ENCODE measurements around the gene GID8. TPM values are rescaled to one million over a fixed set of nuclear protein-coding genes. Genes with fewer than 3 reads are reported as not detected.
"Not testable (repeated sequence)": the region's sequence is repeated elsewhere in the genome, so short reads cannot be mapped to it uniquely, and the experiment has no call there.

The GID8 gene
- total RNA-seq, 1 donor = 31.9 TPM

DNA sequence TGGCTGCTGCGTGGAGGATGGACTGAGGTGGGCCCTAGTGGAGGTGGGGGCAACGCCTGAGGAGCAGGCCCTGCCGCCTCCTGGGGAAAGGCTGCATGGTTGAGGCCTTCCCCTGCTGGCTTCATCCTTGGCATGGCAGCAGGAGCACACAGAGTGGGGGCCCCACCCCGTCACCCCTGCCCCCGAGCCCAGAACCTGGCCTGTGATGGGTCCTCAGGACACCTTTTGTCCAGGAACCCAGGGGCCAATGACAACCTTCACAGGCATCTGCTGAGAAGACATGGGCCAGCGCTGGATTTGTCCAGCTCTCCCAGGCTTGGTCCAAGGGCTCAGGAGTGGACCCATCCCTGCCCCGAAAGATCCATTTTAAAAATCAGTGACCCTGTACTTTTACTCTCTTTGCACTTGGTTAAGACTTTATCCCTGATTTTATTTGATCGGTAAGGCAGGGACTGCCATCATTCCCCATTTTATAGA is 14.0 kb downstream of the GID8 start:
- Histone ChIP-seq H3K9me3 (ENCODE audit: low read depth, low read length) (no peaks in the 10 kb centered on the region), H3K4me3 (ENCODE audit: low read length) (peak overlapping the region; percentile 17), H3K27me3 (ENCODE audit: insufficient read depth, low read length) (no peaks in the 10 kb centered on the region), H3K4me1 (ENCODE audit: insufficient read depth, low read length) (peaks cover 37% of the 10 kb centered on the region)

DNA sequence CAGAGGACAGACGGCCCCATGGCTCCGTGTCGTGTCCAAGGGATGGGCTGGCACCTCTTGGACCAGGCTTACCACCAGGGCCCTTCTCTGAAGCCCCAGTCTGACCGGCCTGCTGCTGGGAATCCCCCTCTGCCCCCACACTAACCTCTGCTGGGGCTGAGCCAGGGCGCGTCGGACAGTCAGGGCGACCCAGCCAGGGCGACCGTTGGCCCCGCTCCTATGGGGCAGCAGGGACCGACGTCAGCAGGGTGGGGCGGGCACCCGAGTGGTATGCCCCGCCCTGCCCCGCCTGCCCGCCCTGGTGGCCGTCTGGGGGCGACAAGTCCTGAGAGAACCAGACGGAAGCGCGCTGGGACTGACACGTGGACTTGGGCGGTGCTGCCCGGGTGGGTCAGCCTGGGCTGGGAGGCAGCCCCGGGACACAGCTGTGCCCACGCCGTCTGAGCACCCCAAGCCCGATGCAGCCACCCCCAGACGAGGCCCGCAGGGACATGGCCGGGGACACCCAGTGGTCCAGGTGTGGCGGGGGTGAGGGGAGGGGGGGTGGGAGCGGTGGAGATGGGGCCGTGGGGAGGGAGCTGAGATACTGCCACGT is 14.5 kb downstream of the GID8 start, which contains the start of gene SLC17A9:
SLC17A9 (plus strand) TSS at position 337 of the 595 bp plus-strand sequence; CDS start at position 459, 122 bp downstream.
- H3K27me3 ChIP-seq (ENCODE audit: insufficient read depth, low read length) = no peaks in the 10 kb centered on the region
- peak within 1 kb of the TSS; percentile 19 for H3K4me3 ChIP-seq (ENCODE audit: low read length)
- H3K9me3 ChIP-seq (ENCODE audit: low read depth, low read length) = no peaks in the 10 kb centered on the region
- H3K4me1 ChIP-seq (ENCODE audit: insufficient read depth, low read length) = peaks cover 37% of the 10 kb centered on the region

DNA sequence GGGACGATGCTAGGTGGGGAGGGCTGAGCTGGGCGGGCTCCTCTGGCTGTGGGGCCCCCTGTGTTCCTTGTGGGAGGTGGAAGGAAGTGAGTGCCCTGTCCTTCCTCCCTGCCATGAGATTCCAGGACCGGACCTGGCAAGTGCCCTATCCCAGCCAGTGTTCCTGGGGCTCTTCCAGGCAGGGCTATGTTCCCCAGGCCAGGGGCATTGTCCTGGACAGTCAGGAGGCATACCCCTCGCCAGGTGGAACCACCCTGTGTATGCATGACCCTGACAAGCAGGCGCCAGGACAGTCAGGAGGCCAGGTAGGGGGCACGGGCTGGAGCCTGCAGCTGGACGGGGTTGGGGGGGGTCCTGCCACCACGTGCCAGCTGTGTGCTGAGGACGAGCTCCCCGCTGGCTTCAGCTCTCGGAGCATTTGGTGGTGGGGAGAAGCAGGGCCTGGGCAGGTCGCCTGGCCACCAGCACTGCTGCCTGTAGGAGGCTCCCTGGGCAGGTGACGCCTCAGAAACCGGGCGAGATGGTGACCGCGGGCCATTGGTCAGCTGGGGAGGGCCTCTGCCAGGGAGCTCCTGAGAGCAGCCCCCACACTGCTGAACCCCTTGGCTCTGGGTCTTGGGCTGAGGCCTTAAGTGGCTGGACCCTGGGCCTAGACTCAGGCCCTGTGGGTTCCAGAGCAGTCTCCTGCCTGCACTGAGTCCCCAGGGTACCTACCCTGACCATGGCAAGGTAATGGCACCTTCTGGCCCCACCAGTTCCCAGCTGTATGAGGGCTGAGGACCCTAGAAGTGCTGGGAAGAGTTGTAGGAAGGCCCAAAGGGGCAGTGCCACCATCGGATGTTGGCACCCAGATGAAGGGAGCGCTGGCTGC is 15.3 kb downstream of the GID8 start:
- H3K27me3 ChIP-seq (ENCODE audit: insufficient read depth, low read length) = no peaks in the 10 kb centered on the region
- peak overlapping the region; percentile 19 for H3K4me3 ChIP-seq (ENCODE audit: low read length)
- peaks cover 37% of the 10 kb centered on the region for H3K4me1 ChIP-seq (ENCODE audit: insufficient read depth, low read length)
- H3K9me3 ChIP-seq (ENCODE audit: low read depth, low read length) = no peaks in the 10 kb centered on the region

DNA sequence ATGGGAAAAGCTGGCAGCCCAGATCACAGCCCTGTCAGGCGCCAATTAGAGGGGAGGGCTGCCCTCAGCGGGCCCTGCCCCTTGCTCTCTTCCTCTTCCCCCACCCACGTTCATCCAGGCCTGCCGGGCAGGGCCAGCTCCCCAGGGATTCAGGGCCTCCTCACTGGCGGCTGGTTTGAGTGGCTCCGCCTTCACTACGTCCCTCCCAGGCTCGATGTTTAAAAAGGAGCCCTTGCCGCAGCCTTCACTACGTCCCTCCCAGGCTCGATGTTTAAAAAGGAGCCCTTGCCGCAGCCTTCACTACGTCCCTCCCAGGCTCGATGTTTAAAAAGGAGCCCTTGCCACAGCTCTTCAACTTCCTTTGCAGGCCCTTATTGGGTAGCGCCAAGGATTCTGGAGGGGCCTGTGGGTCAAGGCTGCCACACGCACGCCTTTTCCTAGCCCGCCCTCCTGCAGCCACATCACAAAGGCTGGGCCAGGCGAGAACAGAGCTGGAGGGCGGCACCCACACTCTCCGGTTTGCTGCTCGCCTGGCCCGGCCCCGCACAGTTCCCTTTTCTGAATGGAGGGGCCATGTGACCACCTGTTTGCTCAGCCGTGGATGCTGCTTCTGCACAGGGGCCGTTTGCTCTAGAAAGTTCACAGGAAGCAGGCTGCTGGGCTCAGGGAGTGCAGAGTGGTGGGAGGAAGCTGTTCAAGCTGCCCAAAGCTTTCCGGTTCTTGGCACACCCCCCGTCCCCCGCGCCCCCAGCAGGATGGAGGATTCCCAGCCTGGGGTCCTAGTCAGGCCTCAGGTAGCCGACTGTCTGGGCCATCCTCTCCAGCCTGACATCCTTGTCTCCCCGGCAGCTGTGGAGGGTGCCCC is 16.1 kb downstream of the GID8 start:
- Histone ChIP-seq H3K27me3 (ENCODE audit: insufficient read depth, low read length) (no peaks in the 10 kb centered on the region), H3K9me3 (ENCODE audit: low read depth, low read length) (no peaks in the 10 kb centered on the region), H3K4me1 (ENCODE audit: insufficient read depth, low read length) (peaks cover 38% of the 10 kb centered on the region), H3K4me3 (ENCODE audit: low read length) (peak overlapping the region; percentile 19)

GRCh38 chr20:62955519-62956386 is 17.8 kb downstream of the GID8 start:
- Histone ChIP-seq H3K27me3 (ENCODE audit: insufficient read depth, low read length) (no peaks in the 10 kb centered on the region), H3K9me3 (ENCODE audit: low read depth, low read length) (no peaks in the 10 kb centered on the region), H3K4me1 (ENCODE audit: insufficient read depth, low read length) (peaks cover 46% of the 10 kb centered on the region), H3K4me3 (ENCODE audit: low read length) (no peak overlapping the region)

GRCh38 chr20:62956387-62957135 is 18.6 kb downstream of the GID8 start:
- no peaks in the 10 kb centered on the region for H3K27me3 ChIP-seq (ENCODE audit: insufficient read depth, low read length)
- H3K4me1 ChIP-seq (ENCODE audit: insufficient read depth, low read length) = peaks cover 43% of the 10 kb centered on the region
- H3K4me3 ChIP-seq (ENCODE audit: low read length) = no peak overlapping the region
- H3K9me3 ChIP-seq (ENCODE audit: low read depth, low read length) = no peaks in the 10 kb centered on the region

- H3K4me3 ChIP-seq (ENCODE audit: low read length) = no peak overlapping the region
- H3K9me3 ChIP-seq (ENCODE audit: low read depth, low read length) = no peaks in the 10 kb centered on the region
- no peaks in the 10 kb centered on the region for H3K27me3 ChIP-seq (ENCODE audit: insufficient read depth, low read length)
- peaks cover 34% of the 10 kb centered on the region for H3K4me1 ChIP-seq (ENCODE audit: insufficient read depth, low read length)
These were observed 19.5 kb downstream of the GID8 start for GRCh38 chr20:62957136-62958117.

DNA sequence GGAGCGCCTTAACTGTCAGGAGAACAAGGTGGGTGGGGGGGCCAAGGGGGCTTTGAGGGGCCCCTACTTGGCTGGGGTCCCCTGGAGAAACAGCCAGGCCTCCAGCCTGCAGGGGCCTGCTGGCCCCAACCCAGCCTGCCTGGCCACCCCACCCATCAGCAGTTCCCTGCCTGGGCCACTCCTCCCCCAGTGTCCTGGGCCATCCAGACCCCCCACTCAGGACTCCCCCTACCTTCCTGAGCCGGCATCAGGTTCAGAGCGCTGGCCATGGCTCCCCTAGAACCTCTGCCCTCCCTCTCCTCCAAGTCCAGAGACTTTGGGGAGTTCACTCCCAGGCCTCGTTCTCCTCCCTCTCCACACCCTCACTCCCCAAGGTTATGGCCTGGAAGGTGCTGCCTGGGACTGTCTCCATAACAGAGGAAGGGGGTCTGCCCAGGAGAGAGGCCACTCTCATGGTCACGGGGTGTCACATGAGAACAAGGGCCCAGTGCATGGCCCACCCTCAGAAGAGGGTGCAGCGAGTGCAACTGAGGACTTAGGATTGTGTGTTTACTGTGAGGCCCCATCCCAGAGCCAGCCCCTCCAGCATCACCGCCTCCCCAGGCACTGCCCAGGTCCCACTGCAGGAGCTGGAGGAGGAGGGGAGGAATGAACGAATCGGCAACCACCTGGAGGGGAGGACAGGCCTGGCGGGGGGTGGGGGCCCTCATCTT is 20.6 kb downstream of the GID8 start:
- H3K9me3 ChIP-seq (ENCODE audit: low read depth, low read length) = no peaks in the 10 kb centered on the region
- H3K27me3 ChIP-seq (ENCODE audit: insufficient read depth, low read length) = no peaks in the 10 kb centered on the region
- peaks cover 25% of the 10 kb centered on the region for H3K4me1 ChIP-seq (ENCODE audit: insufficient read depth, low read length)
- H3K4me3 ChIP-seq (ENCODE audit: low read length) = no peak overlapping the region

- no peaks in the 10 kb centered on the region for H3K27me3 ChIP-seq (ENCODE audit: insufficient read depth, low read length)
- H3K4me3 ChIP-seq (ENCODE audit: low read length) = no peak overlapping the region
- peaks cover 17% of the 10 kb centered on the region for H3K4me1 ChIP-seq (ENCODE audit: insufficient read depth, low read length)
- no peaks in the 10 kb centered on the region for H3K9me3 ChIP-seq (ENCODE audit: low read depth, low read length)
These were observed 21.4 kb downstream of the GID8 start for GRCh38 chr20:62959101-62959971.

DNA sequence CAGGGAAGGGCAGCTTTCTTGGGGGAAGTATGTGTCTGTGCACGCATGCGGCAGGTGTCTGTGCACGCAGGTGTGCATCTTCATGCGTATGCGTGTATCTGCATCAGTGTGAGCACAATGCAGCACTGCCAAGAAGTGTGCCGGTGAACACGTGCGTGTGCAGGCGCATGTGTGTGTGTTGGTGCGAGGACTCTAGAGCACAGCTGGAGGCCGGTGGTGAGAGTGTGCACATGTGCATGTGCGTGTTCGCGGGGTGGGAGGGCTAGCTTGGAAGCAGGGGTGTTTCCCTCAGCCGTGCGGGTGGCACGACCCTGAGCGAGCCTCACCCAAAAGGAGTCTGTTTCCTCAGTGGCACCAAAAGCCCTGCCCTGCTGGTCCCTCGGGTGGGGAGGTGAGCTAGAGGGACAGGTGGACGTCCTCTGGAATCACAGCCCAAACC is 22.1 kb downstream of the GID8 start:
- Histone ChIP-seq H3K4me3 (ENCODE audit: low read length) (no peak overlapping the region), H3K9me3 (ENCODE audit: low read depth, low read length) (no peaks in the 10 kb centered on the region), H3K4me1 (ENCODE audit: insufficient read depth, low read length) (peaks cover 10% of the 10 kb centered on the region), H3K27me3 (ENCODE audit: insufficient read depth, low read length) (no peaks in the 10 kb centered on the region)

DNA sequence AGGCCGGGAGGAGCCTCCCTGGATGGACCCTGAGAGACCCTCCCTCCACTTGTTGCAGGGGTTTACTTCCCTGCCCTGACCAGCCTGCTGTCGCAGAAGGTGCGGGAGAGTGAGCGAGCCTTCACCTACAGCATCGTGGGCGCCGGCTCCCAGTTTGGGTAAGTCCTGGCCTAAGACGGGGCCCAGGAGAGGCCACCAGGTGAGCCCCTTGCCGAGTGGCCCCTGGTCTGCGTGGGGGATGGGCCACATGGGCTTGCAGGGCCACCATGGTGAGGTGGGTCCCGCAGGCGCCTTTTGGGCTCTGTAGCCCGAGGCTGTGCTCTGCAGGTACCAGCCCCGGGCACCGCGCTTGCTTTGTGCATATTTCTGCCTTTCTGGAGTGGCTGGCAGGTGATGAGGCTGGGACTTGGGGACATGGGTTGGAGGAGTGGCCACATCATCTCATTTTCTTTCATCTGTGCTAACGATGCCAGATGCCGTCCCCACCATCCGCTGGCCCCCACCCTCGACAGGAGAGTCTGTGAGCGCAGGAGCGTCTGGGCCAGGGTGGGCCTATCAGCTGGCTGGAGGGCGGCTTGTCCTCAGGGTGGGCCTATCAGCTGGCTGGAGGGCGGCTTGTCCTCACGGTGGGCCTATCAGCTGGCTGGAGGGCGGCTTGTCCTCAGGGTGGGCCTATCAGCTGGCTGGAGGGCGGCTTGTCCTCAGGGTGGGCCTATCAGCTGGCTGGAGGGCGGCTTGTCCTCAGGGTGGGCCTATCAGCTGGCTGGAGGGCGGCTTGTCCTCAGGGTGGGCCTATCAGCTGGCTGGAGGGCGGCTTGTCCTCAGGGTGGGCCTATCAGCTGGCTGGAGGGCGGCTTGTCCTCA is 22.7 kb downstream of the GID8 start:
- not testable (repeated sequence) for H3K9me3 ChIP-seq (ENCODE audit: low read depth, low read length); H3K4me3 ChIP-seq (ENCODE audit: low read length); H3K4me1 ChIP-seq (ENCODE audit: insufficient read depth, low read length); H3K27me3 ChIP-seq (ENCODE audit: insufficient read depth, low read length)

Data from mononuclear cell (primary cell).